HCT116 (cell line): ENCODE results near the gene DNAJC6.

Source experiments
- CTCF ChIP-seq, 3 experiments: fragments of 200-600 bp in 1 of 3; sonication (generic) in 1 of 3; IDR thresholded peaks in 2 of 3; conservative IDR thresholded peaks in 1 of 3; 2 replicates each; pipeline ENCODE4 v1.5.1; 2012 to 2017; ENCODE audit warnings: low read depth in 2 of 3, low read length in 2 of 3, antibody characterized with exemption in 1 of 3, borderline replicate concordance in 1 of 3, control low read depth in 1 of 3, mild to moderate bottlenecking in 1 of 3, mixed read lengths in 1 of 3, mixed run types in 1 of 3, moderate library complexity in 1 of 3; ENCODE audit not compliant: insufficient read depth in 1 of 3
- POLR2A ChIP-seq: IDR thresholded peaks from 2 replicates; pipeline ENCODE4 v1.7.0; 2011; ENCODE audit warnings: borderline replicate concordance; ENCODE audit not compliant: insufficient read depth, insufficient read length; ENCODE audit errors: extremely low read depth
- POLR2AphosphoS5 ChIP-seq: IDR thresholded peaks from 2 replicates; pipeline ENCODE4 v1.6.1; 2011; ENCODE audit warnings: mild to moderate bottlenecking, low read depth, low read length, moderate library complexity
- SIN3A ChIP-seq: IDR thresholded peaks from 2 replicates; pipeline ENCODE4 v1.6.1; 2012; ENCODE audit warnings: low read depth
- ZFX ChIP-seq: fragments of 450-650 bp; IDR thresholded peaks from 2 replicates; pipeline ENCODE4 v1.6.1; 2017

- TF ChIP-seq SIN3A (no peak), CTCF (IDR thresholded peaks at IDR 0.05 in 2 of 3, conservative IDR thresholded peaks at IDR 0.05 in 1 of 3; ENCODE audit: borderline replicate concordance in 1 of 3, insufficient read depth in 1 of 3, low read depth in 2 of 3, low read length in 2 of 3) (no peak), POLR2AphosphoS5 (no peak), POLR2A (no peak), ZFX (no peak)
Measured at GRCh38 chr1:65265651-65266351, 43.5 kb upstream of the DNAJC6 start.
